ENCODE data around the gene SCML1.

Gene SCML1

GRCh38 chrX:17787557-17787956, 50.3 kb downstream of the SCML1 start:
- Mint-ChIP-seq H3K27ac (no peak overlapping the region), H3K4me1 (peaks cover 5% of the 10 kb centered on the region), H3K27me3 (ENCODE audit: low read depth, poor library complexity) (peaks cover 18% of the 10 kb centered on the region), H3K9me3 (peaks cover 37% of the 10 kb centered on the region), H3K36me3 (ENCODE audit: low read depth) (no peaks in the 10 kb centered on the region), H3K4me3 (no peak overlapping the region)
- TF ChIP-seq CTCF (IDR thresholded peaks at IDR 0.05): no peak
- DNase-seq: no peak

- peaks cover 37% of the 10 kb centered on the region for H3K9me3 Mint-ChIP-seq
- H3K36me3 Mint-ChIP-seq (ENCODE audit: low read depth): no peaks in the 10 kb centered on the region
- DNase-seq: peak; percentile 30
- TF ChIP-seq CTCF (IDR thresholded peaks at IDR 0.05): peak; percentile 53
- peaks cover 20% of the 10 kb centered on the region for H3K27me3 Mint-ChIP-seq (ENCODE audit: low read depth, poor library complexity)
- H3K4me3 Mint-ChIP-seq: no peak overlapping the region
- no peak overlapping the region for H3K27ac Mint-ChIP-seq
- H3K4me1 Mint-ChIP-seq: peaks cover 5% of the 10 kb centered on the region
Measured at GRCh38 chrX:17788439-17788838, 51.1 kb downstream of the SCML1 start.

- Mint-ChIP-seq H3K27me3 (ENCODE audit: low read depth, poor library complexity) (peaks cover 20% of the 10 kb centered on the region), H3K9me3 (peaks cover 37% of the 10 kb centered on the region), H3K36me3 (ENCODE audit: low read depth) (no peaks in the 10 kb centered on the region), H3K4me3 (no peak overlapping the region), H3K4me1 (peaks cover 5% of the 10 kb centered on the region), H3K27ac (no peak overlapping the region)
- DNase-seq: no peak
- TF ChIP-seq CTCF (IDR thresholded peaks at IDR 0.05): no peak
Measured at GRCh38 chrX:17788956-17789562, 51.8 kb downstream of the SCML1 start.

GRCh38 chrX:17792826-17793225, 55.5 kb downstream of the SCML1 start:
- peaks cover 17% of the 10 kb centered on the region for H3K27me3 Mint-ChIP-seq (ENCODE audit: low read depth, poor library complexity)
- H3K27ac Mint-ChIP-seq: no peak overlapping the region
- peaks cover under 1% of the 10 kb centered on the region for H3K4me1 Mint-ChIP-seq
- H3K4me3 Mint-ChIP-seq: no peak overlapping the region
- H3K36me3 Mint-ChIP-seq (ENCODE audit: low read depth): no peaks in the 10 kb centered on the region
- no peak for DNase-seq
- no peak for TF ChIP-seq CTCF (IDR thresholded peaks at IDR 0.05)
- peaks cover 12% of the 10 kb centered on the region for H3K9me3 Mint-ChIP-seq

- Mint-ChIP-seq H3K9me3 (peaks cover 20% of the 10 kb centered on the region), H3K27me3 (ENCODE audit: low read depth, poor library complexity) (peaks cover 4% of the 10 kb centered on the region), H3K36me3 (ENCODE audit: low read depth) (no peaks in the 10 kb centered on the region), H3K4me3 (no peak overlapping the region), H3K27ac (no peak overlapping the region), H3K4me1 (peaks cover 8% of the 10 kb centered on the region)
- no peak for TF ChIP-seq CTCF (IDR thresholded peaks at IDR 0.05)
- no peak for DNase-seq
Measured at GRCh38 chrX:17798921-17799320, 61.6 kb downstream of the SCML1 start.

GRCh38 chrX:17801431-17801830, 64.1 kb downstream of the SCML1 start:
- no peaks in the 10 kb centered on the region for H3K36me3 Mint-ChIP-seq (ENCODE audit: low read depth)
- peaks cover 4% of the 10 kb centered on the region for H3K27me3 Mint-ChIP-seq (ENCODE audit: low read depth, poor library complexity)
- H3K27ac Mint-ChIP-seq: no peak overlapping the region
- no peak for DNase-seq
- no peak overlapping the region for H3K4me3 Mint-ChIP-seq
- peaks cover 24% of the 10 kb centered on the region for H3K9me3 Mint-ChIP-seq
- no peak for TF ChIP-seq CTCF (IDR thresholded peaks at IDR 0.05)
- peaks cover 8% of the 10 kb centered on the region for H3K4me1 Mint-ChIP-seq
